Fibroblast of skin of right quadriceps (primary cell): ENCODE results near the gene CTNNBL1.

Experiments
- DNase-seq: peaks from one replicate; pipeline ENCODE4 v3.0.0-alpha.2; 2013

Gene CTNNBL1

GRCh38 chr20:37745553-37745952 lies 51.7 kb downstream of the CTNNBL1 start:
- DNase-seq = no peak

GRCh38 chr20:37748015-37748414 lies 54.2 kb downstream of the CTNNBL1 start:
- no peak for DNase-seq

- DNase-seq = no peak
These were observed 55.4 kb downstream of the CTNNBL1 start for GRCh38 chr20:37749218-37749617.

GRCh38 chr20:37749620-37750403 lies 56.0 kb downstream of the CTNNBL1 start:
- no peak for DNase-seq

GRCh38 chr20:37755665-37756064 lies 61.8 kb downstream of the CTNNBL1 start:
- peak; percentile 31 for DNase-seq

GRCh38 chr20:37756234-37756633 lies 62.4 kb downstream of the CTNNBL1 start:
- DNase-seq = no peak

- no peak for DNase-seq
These were observed 63.7 kb downstream of the CTNNBL1 start for GRCh38 chr20:37757550-37757949.

- DNase-seq = no peak
These were observed 64.5 kb downstream of the CTNNBL1 start for GRCh38 chr20:37758332-37758731.

- DNase-seq = no peak
These were observed 65.3 kb downstream of the CTNNBL1 start for GRCh38 chr20:37759052-37759553.

- no peak for DNase-seq
These were observed 66.0 kb downstream of the CTNNBL1 start for GRCh38 chr20:37759761-37760209.

GRCh38 chr20:37760322-37760721 lies 66.5 kb downstream of the CTNNBL1 start:
- DNase-seq = no peak

GRCh38 chr20:37762716-37763485 lies 69.1 kb downstream of the CTNNBL1 start:
- DNase-seq = no peak

GRCh38 chr20:37764333-37764935 lies 70.6 kb downstream of the CTNNBL1 start:
- no peak for DNase-seq

- no peak for DNase-seq
These were observed 77.1 kb downstream of the CTNNBL1 start for GRCh38 chr20:37770908-37771307.

GRCh38 chr20:37773291-37773826 lies 79.5 kb downstream of the CTNNBL1 start:
- DNase-seq = no peak

- no peak for DNase-seq
These were observed 80.3 kb downstream of the CTNNBL1 start for GRCh38 chr20:37774156-37774555.

- DNase-seq = peak; percentile 4
These were observed 81.4 kb downstream of the CTNNBL1 start for GRCh38 chr20:37775200-37775599.

- DNase-seq = no peak
These were observed 82.2 kb downstream of the CTNNBL1 start for GRCh38 chr20:37776049-37776448.

GRCh38 chr20:37776526-37776925 lies 82.7 kb downstream of the CTNNBL1 start:
- no peak for DNase-seq

GRCh38 chr20:37777012-37777950 lies 83.5 kb downstream of the CTNNBL1 start:
- peak; percentile 24 for DNase-seq

- DNase-seq = no peak
These were observed 84.3 kb downstream of the CTNNBL1 start for GRCh38 chr20:37777988-37778659.
